Natural killer cell (primary cell): Measurements from ENCODE around the gene TBC1D10A. TPM values are rescaled to one million over a fixed set of nuclear protein-coding genes. Genes with fewer than 3 reads are reported as not detected.

ENCODE experiments used
- ATAC-seq, 3 donors: fragments of 150-1000 bp in 2 of 3; fragments of 200-7000 bp in 1 of 3; cut with Tn5 transposase; 1 replicate in 1 of 3; 2 replicates in 2 of 3; pipeline ENCODE4 v1.10.0; 2021; ENCODE audit warnings: mild to moderate bottlenecking in 2 of 3, moderate library complexity in 2 of 3
- DNase-seq, 2 donors: peaks; one replicate each; pipeline versions ENCODE4 v3.0.0 to v3.0.0-alpha.2; 2013 to 2021; ENCODE audit warnings: mixed read lengths in 1 of 2
- H3K27ac ChIP-seq: one replicate; pipeline ENCODE4 v1.5.1; 2013; ENCODE audit warnings: mild to moderate bottlenecking, low read length
- H3K27me3 ChIP-seq: one replicate; pipeline ENCODE4 v1.6.1; 2013; ENCODE audit warnings: low read length; ENCODE audit not compliant: control insufficient read depth, insufficient read depth
- H3K36me3 ChIP-seq: one replicate; pipeline ENCODE4 v1.6.1; 2013; ENCODE audit warnings: low read length; ENCODE audit not compliant: control insufficient read depth, insufficient read depth
- H3K4me1 ChIP-seq: one replicate; pipeline ENCODE4 v1.6.1; 2013; ENCODE audit warnings: low read length; ENCODE audit not compliant: control insufficient read depth, insufficient read depth
- H3K4me3 ChIP-seq: one replicate; pipeline ENCODE4 v1.5.1; 2013; ENCODE audit warnings: low read length
- H3K9me3 ChIP-seq: one replicate; pipeline ENCODE4 v1.6.1; 2013; ENCODE audit warnings: low read length; ENCODE audit not compliant: control insufficient read depth, insufficient read depth
- H3K27ac Mint-ChIP-seq, 2 donors: one replicate each; pipeline ENCODE4 v1.8.0; 2022; ENCODE audit warnings: mild to moderate bottlenecking in 2 of 2, mixed read lengths in 2 of 2, moderate library complexity in 1 of 2
- H3K27me3 Mint-ChIP-seq, 2 donors: one replicate each; pipeline ENCODE4 v1.8.0; 2022; ENCODE audit warnings: low read depth in 2 of 2, mixed read lengths in 2 of 2
- H3K36me3 Mint-ChIP-seq: one replicate; pipeline ENCODE4 v1.8.0; 2022; ENCODE audit warnings: mixed read lengths
- H3K4me1 Mint-ChIP-seq, 2 donors: one replicate each; pipeline ENCODE4 v1.8.0; 2022; ENCODE audit warnings: mixed read lengths in 2 of 2
- H3K4me3 Mint-ChIP-seq: one replicate; pipeline ENCODE4 v1.8.0; 2022; ENCODE audit warnings: mild to moderate bottlenecking, moderate library complexity, mixed read lengths
- H3K9me3 Mint-ChIP-seq, 2 donors: one replicate each; pipeline ENCODE4 v1.8.0; 2022; ENCODE audit warnings: mixed read lengths in 2 of 2
- WGBS: methylation state at CpG from one replicate; pipeline ENCODE4 v1.1.7; 2013; ENCODE audit warnings: missing lambda C conversion rate; ENCODE audit not compliant: insufficient coverage; 5-methylcytosine and 5-hydroxymethylcytosine counted together
- intact Hi-C: fragments of 100-400 bp; cut with micrococcal nuclease; formaldehyde crosslinking; loops from one replicate; pipeline ENCODE4 v1.14.2; 2022
- total RNA-seq, 4 donors: library from RNA; stranded (reverse); fragments of 120-200 nt in 1 of 4; gene quantifications; one replicate each; pipeline versions ENCODE4 v1.2.3 to v1.2.4, GENCODE V29; 2013 to 2022
- TF ChIP-seq, protein P1 (sequence below): fragments of 200-600 bp; IDR thresholded peaks from one replicate; pipeline ENCODE4 v1.8.0; 2022; ENCODE audit warnings: antibody characterized with exemption

The TBC1D10A gene
- total RNA-seq, 3 donors from 2014 or later (not counting 1 experiment from before 2014, with no cell fraction given): 38.9 to 48.0 (median 47.9) TPM

DNA sequence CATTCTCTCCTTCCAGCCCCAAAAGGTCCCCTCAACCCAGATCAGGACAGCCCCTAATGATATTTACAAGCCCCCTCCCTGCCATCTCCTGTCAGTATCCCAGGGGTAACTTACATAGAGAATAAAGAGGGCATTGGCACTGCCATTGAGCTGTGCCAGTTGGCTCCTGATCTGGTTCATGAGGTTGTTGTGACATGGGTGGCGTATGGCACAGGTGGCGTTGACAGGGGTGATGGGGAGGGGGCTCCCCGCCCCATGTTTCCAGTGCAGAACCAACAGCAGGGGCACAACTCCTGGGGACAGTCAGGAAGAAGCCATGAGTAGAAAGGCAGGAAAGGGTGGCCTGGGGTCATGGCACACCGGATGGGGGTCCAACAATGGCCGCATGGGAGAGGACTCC lies 82.1 kb downstream of the TBC1D10A start:
- Histone ChIP-seq H3K27ac (no peak overlapping the region), H3K4me3 (no peak overlapping the region), H3K36me3 (no peaks in the 10 kb centered on the region), H3K27me3 (peaks cover 11% of the 10 kb centered on the region), H3K4me1 (peaks cover 47% of the 10 kb centered on the region), H3K9me3 (no peaks in the 10 kb centered on the region)
- H3K9me3 Mint-ChIP-seq: no peaks in the 10 kb centered on the region
- no peak overlapping the region for H3K27ac Mint-ChIP-seq
- H3K27me3 Mint-ChIP-seq: peaks cover 31 to 39% of the 10 kb centered on the region in 2 donors
- peaks cover 21 to 38% of the 10 kb centered on the region in 2 donors for H3K4me1 Mint-ChIP-seq
- TF ChIP-seq, protein P1, sequence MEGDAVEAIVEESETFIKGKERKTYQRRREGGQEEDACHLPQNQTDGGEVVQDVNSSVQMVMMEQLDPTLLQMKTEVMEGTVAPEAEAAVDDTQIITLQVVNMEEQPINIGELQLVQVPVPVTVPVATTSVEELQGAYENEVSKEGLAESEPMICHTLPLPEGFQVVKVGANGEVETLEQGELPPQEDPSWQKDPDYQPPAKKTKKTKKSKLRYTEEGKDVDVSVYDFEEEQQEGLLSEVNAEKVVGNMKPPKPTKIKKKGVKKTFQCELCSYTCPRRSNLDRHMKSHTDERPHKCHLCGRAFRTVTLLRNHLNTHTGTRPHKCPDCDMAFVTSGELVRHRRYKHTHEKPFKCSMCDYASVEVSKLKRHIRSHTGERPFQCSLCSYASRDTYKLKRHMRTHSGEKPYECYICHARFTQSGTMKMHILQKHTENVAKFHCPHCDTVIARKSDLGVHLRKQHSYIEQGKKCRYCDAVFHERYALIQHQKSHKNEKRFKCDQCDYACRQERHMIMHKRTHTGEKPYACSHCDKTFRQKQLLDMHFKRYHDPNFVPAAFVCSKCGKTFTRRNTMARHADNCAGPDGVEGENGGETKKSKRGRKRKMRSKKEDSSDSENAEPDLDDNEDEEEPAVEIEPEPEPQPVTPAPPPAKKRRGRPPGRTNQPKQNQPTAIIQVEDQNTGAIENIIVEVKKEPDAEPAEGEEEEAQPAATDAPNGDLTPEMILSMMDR: no peak
- no peak for ATAC-seq
- 82% methylated on average over 5 of the region's 5 CpGs for WGBS
- H3K36me3 Mint-ChIP-seq: no peaks in the 10 kb centered on the region
- DNase-seq: no peak
- intact Hi-C loops: loop anchor here (5.0 kb wide), 1 partner anchor 43 kb away; the partner anchor contains the start of gene CASTOR1
- peak overlapping the region; percentile 66 for H3K4me3 Mint-ChIP-seq

DNA sequence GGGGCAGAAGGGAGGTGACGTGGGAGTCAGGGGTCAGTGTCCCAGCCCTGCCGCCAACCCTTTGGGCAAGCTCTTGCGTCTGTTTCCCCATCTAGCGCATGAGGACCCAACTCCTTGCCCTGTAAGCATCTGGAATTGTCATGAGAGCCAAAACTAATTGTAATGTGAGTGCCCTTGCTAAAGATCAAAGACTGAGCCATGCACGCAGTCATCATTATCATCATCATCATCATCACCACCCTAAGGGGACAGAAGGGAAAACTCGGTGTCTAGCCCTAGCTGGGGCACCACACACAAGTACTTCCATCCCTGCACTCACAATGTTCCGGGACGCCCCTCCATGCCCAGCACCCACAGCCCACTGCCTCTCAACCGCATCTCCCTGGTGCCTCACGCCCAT lies 82.7 kb downstream of the TBC1D10A start:
- WGBS: 81% methylated on average over 10 of the region's 10 CpGs
- TF ChIP-seq, protein P1: no peak
- Histone ChIP-seq H3K9me3 (no peaks in the 10 kb centered on the region), H3K36me3 (no peaks in the 10 kb centered on the region), H3K27ac (no peak overlapping the region), H3K4me1 (peaks cover 46% of the 10 kb centered on the region), H3K4me3 (no peak overlapping the region), H3K27me3 (peaks cover 11% of the 10 kb centered on the region)
- ATAC-seq: no peak
- DNase-seq: no peak
- Mint-ChIP-seq H3K4me1 (peaks cover 21 to 38% of the 10 kb centered on the region in 2 donors), H3K9me3 (no peaks in the 10 kb centered on the region), H3K36me3 (no peaks in the 10 kb centered on the region), H3K27me3 (peaks cover 31 to 39% of the 10 kb centered on the region in 2 donors), H3K27ac (no peak overlapping the region), H3K4me3 (no peak overlapping the region)
- intact Hi-C loops: no loop called here

DNA sequence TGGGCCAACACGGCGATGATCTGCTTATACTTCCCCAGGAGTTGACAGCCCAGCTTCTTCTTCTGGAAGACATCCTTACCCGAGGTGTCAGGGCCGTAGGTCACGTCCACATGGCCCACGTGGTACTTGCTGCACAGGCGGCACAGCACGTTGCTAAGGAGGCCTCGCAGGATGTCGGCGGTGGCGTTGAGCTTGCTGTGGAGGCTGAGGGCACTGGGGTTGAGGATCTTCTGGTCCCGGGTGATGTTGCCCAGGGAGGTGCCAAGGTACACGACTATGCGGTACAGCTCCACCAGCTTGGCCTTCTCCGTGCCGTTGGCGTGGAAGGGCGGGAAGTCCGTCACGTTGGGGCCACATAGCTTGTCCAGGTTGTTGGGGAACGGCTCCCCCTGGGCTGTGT lies 83.1 kb downstream of the TBC1D10A start:
- intact Hi-C loops: no loop called here
- H3K4me3 Mint-ChIP-seq: no peak overlapping the region

More for the DNA sequence above, 83.1 kb downstream of the TBC1D10A start:
- no peaks in the 10 kb centered on the region for H3K36me3 ChIP-seq
- H3K4me3 ChIP-seq: no peak overlapping the region
- no peak overlapping the region for H3K27ac ChIP-seq
- 92% methylated on average over 22 of the region's 22 CpGs for WGBS
- DNase-seq (no peak), ATAC-seq (no peak)
- TF ChIP-seq, protein P1: no peak
- peaks cover 42% of the 10 kb centered on the region for H3K4me1 ChIP-seq
- Mint-ChIP-seq H3K4me1 (peaks cover 19 to 34% of the 10 kb centered on the region in 2 donors), H3K27me3 (peaks cover 29 to 38% of the 10 kb centered on the region in 2 donors), H3K36me3 (no peaks in the 10 kb centered on the region), H3K9me3 (no peaks in the 10 kb centered on the region), H3K27ac (no peak overlapping the region)
- H3K27me3 ChIP-seq: peaks cover 11% of the 10 kb centered on the region
- no peaks in the 10 kb centered on the region for H3K9me3 ChIP-seq

Other genes starting within 250 kb of the TBC1D10A start
- gene HORMAD2, start 246.5 kb downstream of the TBC1D10A start, total RNA-seq: not detected
- gene LIF, start 80.2 kb downstream of the TBC1D10A start, total RNA-seq: 1 to 10 TPM; 2.0 to 2.7 (median 2.6) TPM
- gene OSM, start 60.1 kb downstream of the TBC1D10A start, total RNA-seq: 100 to 1,000 TPM in 1 of 3 donors, 10 to 100 TPM in 2; 17.4 to 142 (median 18.1) TPM
- gene CASTOR1, start 37.4 kb downstream of the TBC1D10A start, total RNA-seq: 10 to 100 TPM in 1 of 3 donors, 1 to 10 TPM in 2; 7.0 to 11.9 (median 8.8) TPM
- gene SF3A1, start 30.0 kb upstream of the TBC1D10A start, total RNA-seq: 100 to 1,000 TPM; 309 to 340 (median 319) TPM
- 1 to 10 TPM; 7.7 to 9.7 (median 8.4) TPM for gene CCDC157, start 30.1 kb upstream of the TBC1D10A start, total RNA-seq
- gene RNF215, start 60.5 kb upstream of the TBC1D10A start, total RNA-seq: 1 to 10 TPM; 7.5 to 9.8 (median 9.5) TPM
- gene SEC14L2, start 70.1 kb upstream of the TBC1D10A start, total RNA-seq: 1 to 10 TPM in 2 of 3 donors, under 1 TPM in 1; 0.71 to 6.6 (median 2.7) TPM
- 10 to 100 TPM; 15.7 to 17.5 (median 17.2) TPM for gene MTFP1, start 98.8 kb upstream of the TBC1D10A start, total RNA-seq
- gene SEC14L3, start 145.1 kb upstream of the TBC1D10A start, total RNA-seq: not detected
- not detected for gene SEC14L4, start 178.8 kb upstream of the TBC1D10A start, total RNA-seq
- under 1 TPM in 2 of 3 donors, not detected in 1; 0.18 to 0.23 TPM for gene SEC14L6, start 219.8 kb upstream of the TBC1D10A start, total RNA-seq
- gene GAL3ST1, start 247.7 kb upstream of the TBC1D10A start, total RNA-seq: not detected